HepG2 (cell line): ENCODE data around the gene CMTM4. TPM values are rescaled to one million over a fixed set of nuclear protein-coding genes. Genes with fewer than 3 reads are reported as not detected.

Experiments used
- CREB1 ChIP-seq, 2 experiments: fragments of 450-650 bp in 1 of 2; IDR thresholded peaks; 2 replicates each; pipeline ENCODE4 v1.6.1; 2016 to 2017; ENCODE audit warnings: control low read depth in 1 of 2, mild to moderate bottlenecking in 1 of 2, missing compliant biosample characterization in 1 of 2, missing genetic modification characterization in 1 of 2
- CSRNP1 ChIP-seq: sonication (generic); formaldehyde crosslinking; IDR thresholded peaks from 2 replicates; pipeline ENCODE4 v1.8.1; 2023; ENCODE audit warnings: mild to moderate bottlenecking, missing genetic modification reagents
- DZIP1 ChIP-seq: sonication (generic); formaldehyde crosslinking; IDR thresholded peaks from 2 replicates; pipeline ENCODE4 v1.5.0; 2020; ENCODE audit warnings: mild to moderate bottlenecking, missing genetic modification reagents
- EEA1 ChIP-seq: sonication (generic); formaldehyde crosslinking; IDR thresholded peaks from 2 replicates; pipeline ENCODE4 v1.5.1; 2020; ENCODE audit warnings: mild to moderate bottlenecking, missing genetic modification reagents, borderline replicate concordance
- SAP130 ChIP-seq: IDR thresholded peaks from 2 replicates; pipeline ENCODE4 v1.6.1; 2016; ENCODE audit warnings: low read depth
- SMAD3 ChIP-seq: sonication (generic); formaldehyde crosslinking; IDR thresholded peaks from 2 replicates; pipeline ENCODE4 v1.4.0; 2020; ENCODE audit warnings: missing genetic modification reagents
- SMC3 ChIP-seq: IDR thresholded peaks from 2 replicates; pipeline ENCODE4 v1.6.1; 2011; ENCODE audit warnings: low read length, improper control_type of control experiment
- TFE3 ChIP-seq: IDR thresholded peaks from 2 replicates; pipeline ENCODE4 v1.6.1; 2016
- XRCC5 ChIP-seq: fragments of 200-400 bp; formaldehyde crosslinking; optimal IDR thresholded peaks from 2 replicates; pipeline ENCODE3; 2017; ENCODE audit warnings: mild to moderate bottlenecking, low read length
- ZHX2 ChIP-seq, 2 experiments: sonication (generic) in 1 of 2; formaldehyde crosslinking in 1 of 2; IDR thresholded peaks; 2 replicates each; pipeline versions ENCODE4 v1.6.1 to v1.9.0; 2014 to 2022; ENCODE audit warnings: antibody characterized with exemption in 1 of 2, borderline replicate concordance in 1 of 2, inconsistent platforms in 1 of 2, low read depth in 1 of 2, missing genetic modification reagents in 1 of 2
- ZNF558 ChIP-seq: sonication (generic); formaldehyde crosslinking; IDR thresholded peaks from 2 replicates; pipeline ENCODE4 v1.9.0; 2022; ENCODE audit warnings: mild to moderate bottlenecking, missing genetic modification reagents, borderline replicate concordance
- polyA plus RNA-seq, 8 experiments: library from polyadenylated mRNA; depleted of rRNA in 3 of 8; stranded (reverse) in 7 of 8; unstranded in 1 of 8; fragments of >200 nt; fragmentation: Illumina TruSeq in 4 of 8; extraction: Trizol in 4 of 8; gene quantifications; 2 replicates each; pipeline versions ENCODE4 v1.2.1 to v1.2.3, GENCODE V29; 2011 to 2016; ENCODE audit warnings: low read depth in 4 of 8, missing spikeins in 1 of 8, mixed read lengths in 1 of 8; ENCODE audit not compliant: insufficient read depth in 1 of 8
- total RNA-seq, 5 experiments: library from RNA; depleted of rRNA; stranded (reverse); fragments of >200 nt; fragmentation: Illumina TruSeq; extraction: Trizol; gene quantifications; 2 replicates each; pipeline ENCODE4 v1.2.3, GENCODE V29; 2016; ENCODE audit warnings: low read depth in 1 of 5

Gene CMTM4
- total and polyA plus RNA-seq, 2 of the 13 experiments (the other 11 are each of a cell fraction or from before 2014, with no cell fraction given) = 32.0 to 36.3 TPM

GRCh38 chr16:66603537-66604375, 92.8 kb downstream of the CMTM4 start (continued):
- TF ChIP-seq DZIP1 (CRISPR knock-in tag) (0 out of 2 replicates have a peak, but pooled peaks have one; percentile 62), ZNF558 (CRISPR knock-in tag) (0 out of 2 replicates have a peak, but pooled peaks have one; percentile 27), EEA1 (CRISPR knock-in tag) (no peak), SMAD3 (no peak), SAP130 (CRISPR knock-in tag) (peak; percentile 90), XRCC5 (peak; percentile 73), SMC3 (no peak), CSRNP1 (no peak; the same call in 1 of the 2 replicates), TFE3 (CRISPR knock-in tag) (no peak), CREB1 (IDR thresholded peaks at IDR 0.05) (no peak), CREB1 (CRISPR knock-in tag; IDR thresholded peaks at IDR 0.05) (no peak), ZHX2 (IDR thresholded peaks at IDR 0.05; ENCODE audit: low read depth) (peak; percentile 40; the same call in 1 of the 2 replicates), ZHX2 (CRISPR knock-in tag; IDR thresholded peaks at IDR 0.05; ENCODE audit: borderline replicate concordance) (no peak)
